Stimulated activated naive CD8-positive, alpha-beta T cell treated with anti-CD3 and anti-CD28 coated beads, Interleukin-15, amount 100 ng/mL, for 72 hours (primary cell): ENCODE results near the gene PEDS1.
"Not testable (repeated sequence)": the region's sequence is repeated elsewhere in the genome, so short reads cannot be mapped to it uniquely, and the experiment has no call there.

Experiments
- ATAC-seq: fragments of 150-1000 bp; cut with Tn5 transposase; 2 replicates; pipeline ENCODE4 v1.10.0; 2021; ENCODE audit warnings: mild to moderate bottlenecking, moderate library complexity
- DNase-seq, 2 donors: peaks; one replicate each; pipeline ENCODE4 v3.0.0; 2021 to 2022
- H3K27ac Mint-ChIP-seq, 2 donors: one replicate each; pipeline ENCODE4 v1.8.0; 2022; ENCODE audit warnings: mild to moderate bottlenecking in 2 of 2, mixed read lengths in 2 of 2, moderate library complexity in 2 of 2
- H3K27me3 Mint-ChIP-seq: one replicate; pipeline ENCODE4 v1.8.0; 2022; ENCODE audit warnings: mixed read lengths
- H3K4me1 Mint-ChIP-seq: one replicate; pipeline ENCODE4 v1.8.0; 2022; ENCODE audit warnings: mild to moderate bottlenecking, mixed read lengths
- H3K4me3 Mint-ChIP-seq, 2 donors: one replicate each; pipeline ENCODE4 v1.8.0; 2022; ENCODE audit warnings: mild to moderate bottlenecking in 2 of 2, mixed read lengths in 2 of 2, moderate library complexity in 1 of 2
- H3K9me3 Mint-ChIP-seq, 2 donors: one replicate each; pipeline ENCODE4 v1.8.0; 2022; ENCODE audit warnings: mixed read lengths in 2 of 2

PEDS1 gene

GRCh38 chr20:50135157-50135556 lies 18.4 kb downstream of the PEDS1 start:
- H3K27ac Mint-ChIP-seq, H3K9me3 Mint-ChIP-seq, H3K4me3 Mint-ChIP-seq, DNase-seq, H3K27me3 Mint-ChIP-seq, ATAC-seq, H3K4me1 Mint-ChIP-seq: not testable (repeated sequence)

- Mint-ChIP-seq H3K9me3 (no peaks in the 10 kb centered on the region), H3K27me3 (no peaks in the 10 kb centered on the region), H3K4me3 (no peak overlapping the region), H3K27ac (no peak overlapping the region), H3K4me1 (peaks cover 7% of the 10 kb centered on the region)
- DNase-seq (no peak), ATAC-seq (peak; percentile 46)
Observed at GRCh38 chr20:50133474-50134217, 19.9 kb downstream of the PEDS1 start.

GRCh38 chr20:50133041-50133440 lies 20.5 kb downstream of the PEDS1 start:
- H3K9me3 Mint-ChIP-seq: no peaks in the 10 kb centered on the region
- H3K27me3 Mint-ChIP-seq: no peaks in the 10 kb centered on the region
- no peak overlapping the region for H3K4me3 Mint-ChIP-seq
- H3K4me1 Mint-ChIP-seq: peaks cover 7% of the 10 kb centered on the region
- DNase-seq: no peak
- no peak overlapping the region for H3K27ac Mint-ChIP-seq
- no peak for ATAC-seq

- H3K4me3 Mint-ChIP-seq: no peak overlapping the region
- no peaks in the 10 kb centered on the region for H3K27me3 Mint-ChIP-seq
Observed at GRCh38 chr20:50130995-50131394, 22.5 kb downstream of the PEDS1 start.

GRCh38 chr20:50130356-50130723 lies 23.2 kb downstream of the PEDS1 start:
- DNase-seq (no peak), ATAC-seq (no peak)
- Mint-ChIP-seq H3K4me1 (no peaks in the 10 kb centered on the region), H3K4me3 (no peak overlapping the region), H3K27ac (no peak overlapping the region), H3K9me3 (no peaks in the 10 kb centered on the region), H3K27me3 (no peaks in the 10 kb centered on the region)

More at GRCh38 chr20:50130995-50131394, 22.5 kb downstream of the PEDS1 start:
- Mint-ChIP-seq H3K9me3 (no peaks in the 10 kb centered on the region), H3K27ac (no peak overlapping the region), H3K4me1 (no peaks in the 10 kb centered on the region)
- ATAC-seq (no peak), DNase-seq (no peak)

GRCh38 chr20:50129662-50130355 lies 23.7 kb downstream of the PEDS1 start:
- peak; percentile 52 for ATAC-seq
- no peaks in the 10 kb centered on the region for H3K27me3 Mint-ChIP-seq
- H3K4me3 Mint-ChIP-seq: no peak overlapping the region
- no peak for DNase-seq
- H3K4me1 Mint-ChIP-seq: no peaks in the 10 kb centered on the region
- H3K27ac Mint-ChIP-seq: no peak overlapping the region
- H3K9me3 Mint-ChIP-seq: no peaks in the 10 kb centered on the region

- Mint-ChIP-seq H3K27ac (no peak overlapping the region), H3K4me3 (no peak overlapping the region), H3K4me1 (no peaks in the 10 kb centered on the region), H3K9me3 (no peaks in the 10 kb centered on the region), H3K27me3 (no peaks in the 10 kb centered on the region)
- DNase-seq (no peak), ATAC-seq (no peak)
Observed at GRCh38 chr20:50128520-50128905, 25.0 kb downstream of the PEDS1 start.

GRCh38 chr20:50127587-50128519 lies 25.7 kb downstream of the PEDS1 start:
- Mint-ChIP-seq H3K27ac (peak overlapping the region in 1 of 2 donors; percentile 57), H3K4me3 (no peak overlapping the region), H3K4me1 (no peaks in the 10 kb centered on the region), H3K27me3 (no peaks in the 10 kb centered on the region), H3K9me3 (no peaks in the 10 kb centered on the region)
- DNase-seq (no peak), ATAC-seq (no peak)

- Mint-ChIP-seq H3K27me3 (no peaks in the 10 kb centered on the region), H3K9me3 (no peaks in the 10 kb centered on the region), H3K4me3 (no peak overlapping the region), H3K4me1 (no peaks in the 10 kb centered on the region), H3K27ac (no peak overlapping the region)
- DNase-seq (no peak), ATAC-seq (no peak)
Observed at GRCh38 chr20:50126662-50127061, 26.9 kb downstream of the PEDS1 start.

GRCh38 chr20:50125279-50125678 lies 28.2 kb downstream of the PEDS1 start:
- no peaks in the 10 kb centered on the region for H3K27me3 Mint-ChIP-seq
- DNase-seq (no peak), ATAC-seq (no peak)
- H3K4me3 Mint-ChIP-seq: no peak overlapping the region
- no peak overlapping the region for H3K27ac Mint-ChIP-seq
- no peaks in the 10 kb centered on the region for H3K9me3 Mint-ChIP-seq
- peaks cover 5% of the 10 kb centered on the region for H3K4me1 Mint-ChIP-seq

- Mint-ChIP-seq H3K27ac (peak overlapping the region in 1 of 2 donors; percentile 16), H3K9me3 (no peaks in the 10 kb centered on the region), H3K4me3 (no peak overlapping the region), H3K27me3 (no peaks in the 10 kb centered on the region), H3K4me1 (peaks cover 5% of the 10 kb centered on the region)
- ATAC-seq (no peak), DNase-seq (no peak)
Observed at GRCh38 chr20:50124496-50124895, 29.0 kb downstream of the PEDS1 start.

GRCh38 chr20:50123418-50123817 lies 30.1 kb downstream of the PEDS1 start:
- no peaks in the 10 kb centered on the region for H3K9me3 Mint-ChIP-seq
- H3K27me3 Mint-ChIP-seq: no peaks in the 10 kb centered on the region
- peaks cover 5% of the 10 kb centered on the region for H3K4me1 Mint-ChIP-seq
- no peak for DNase-seq
- peak overlapping the region; percentile 3 to 27 for H3K27ac Mint-ChIP-seq
- no peak overlapping the region for H3K4me3 Mint-ChIP-seq
- ATAC-seq: no peak

- DNase-seq (no peak), ATAC-seq (no peak)
- Mint-ChIP-seq H3K9me3 (no peaks in the 10 kb centered on the region), H3K4me3 (no peak overlapping the region), H3K27me3 (no peaks in the 10 kb centered on the region), H3K4me1 (peaks cover 5% of the 10 kb centered on the region), H3K27ac (no peak overlapping the region)
Observed at GRCh38 chr20:50122763-50123162, 30.8 kb downstream of the PEDS1 start.

GRCh38 chr20:50121858-50122271 lies 31.7 kb downstream of the PEDS1 start:
- H3K27me3 Mint-ChIP-seq: no peaks in the 10 kb centered on the region
- H3K4me1 Mint-ChIP-seq: peaks cover 5% of the 10 kb centered on the region
- no peak overlapping the region for H3K27ac Mint-ChIP-seq
- DNase-seq (no peak), ATAC-seq (no peak)
- no peaks in the 10 kb centered on the region for H3K9me3 Mint-ChIP-seq
- H3K4me3 Mint-ChIP-seq: no peak overlapping the region

GRCh38 chr20:50120935-50121693 lies 32.4 kb downstream of the PEDS1 start:
- no peak overlapping the region for H3K4me3 Mint-ChIP-seq
- peaks cover 10% of the 10 kb centered on the region for H3K4me1 Mint-ChIP-seq
- H3K27ac Mint-ChIP-seq: peak overlapping the region in 1 of 2 donors; percentile 42
- DNase-seq: peak; percentile 53 to 62
- no peaks in the 10 kb centered on the region for H3K9me3 Mint-ChIP-seq
- H3K27me3 Mint-ChIP-seq: no peaks in the 10 kb centered on the region
- ATAC-seq: peak; percentile 90
